OCI-LY1 (cell line): ENCODE data around the gene DPEP2NB.

Experiments
- EZH2 ChIP-seq: fragments of 200-600 bp; sonication (generic), shearing (Covaris generic); IDR thresholded peaks from 2 replicates; pipeline ENCODE4 v1.8.0; 2017; ENCODE audit warnings: borderline replicate concordance, mixed run types, mild to moderate bottlenecking, antibody characterized with exemption, low read length, moderate library complexity, mixed read lengths
- TF ChIP-seq, protein P1 (sequence below): fragments of 200-600 bp; sonication (generic), shearing (Covaris generic); IDR thresholded peaks from 2 replicates; pipeline ENCODE4 v1.5.1; 2017; ENCODE audit warnings: mild to moderate bottlenecking, antibody characterized with exemption, low read length, moderate library complexity, mixed read lengths

DNA sequence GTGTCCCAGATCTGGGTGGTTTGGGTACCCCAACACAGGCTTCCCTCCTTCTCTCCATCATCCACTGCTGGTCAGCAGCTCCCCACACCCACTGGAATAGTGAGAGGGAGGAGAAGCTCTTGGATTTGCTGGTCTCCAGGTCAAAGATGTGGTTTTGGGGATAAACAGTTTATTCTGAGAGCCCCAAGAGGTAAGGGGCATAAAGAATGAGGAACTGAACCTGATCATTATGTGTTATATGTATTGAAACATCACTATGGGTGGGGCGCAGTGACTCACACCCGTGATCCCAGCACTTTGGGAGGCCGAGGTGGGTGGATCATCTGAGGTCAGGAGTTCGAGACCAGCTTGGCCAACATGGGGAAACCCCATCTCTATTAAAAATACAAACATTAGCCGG lies 20.3 kb downstream of the DPEP2NB start:
- TF ChIP-seq, protein P1, sequence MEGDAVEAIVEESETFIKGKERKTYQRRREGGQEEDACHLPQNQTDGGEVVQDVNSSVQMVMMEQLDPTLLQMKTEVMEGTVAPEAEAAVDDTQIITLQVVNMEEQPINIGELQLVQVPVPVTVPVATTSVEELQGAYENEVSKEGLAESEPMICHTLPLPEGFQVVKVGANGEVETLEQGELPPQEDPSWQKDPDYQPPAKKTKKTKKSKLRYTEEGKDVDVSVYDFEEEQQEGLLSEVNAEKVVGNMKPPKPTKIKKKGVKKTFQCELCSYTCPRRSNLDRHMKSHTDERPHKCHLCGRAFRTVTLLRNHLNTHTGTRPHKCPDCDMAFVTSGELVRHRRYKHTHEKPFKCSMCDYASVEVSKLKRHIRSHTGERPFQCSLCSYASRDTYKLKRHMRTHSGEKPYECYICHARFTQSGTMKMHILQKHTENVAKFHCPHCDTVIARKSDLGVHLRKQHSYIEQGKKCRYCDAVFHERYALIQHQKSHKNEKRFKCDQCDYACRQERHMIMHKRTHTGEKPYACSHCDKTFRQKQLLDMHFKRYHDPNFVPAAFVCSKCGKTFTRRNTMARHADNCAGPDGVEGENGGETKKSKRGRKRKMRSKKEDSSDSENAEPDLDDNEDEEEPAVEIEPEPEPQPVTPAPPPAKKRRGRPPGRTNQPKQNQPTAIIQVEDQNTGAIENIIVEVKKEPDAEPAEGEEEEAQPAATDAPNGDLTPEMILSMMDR, result no peak
- no peak for TF ChIP-seq EZH2
